ENCODE data around the gene CNN1. TPM values are rescaled to one million over a fixed set of nuclear protein-coding genes. Genes with fewer than 3 reads are reported as not detected.

The CNN1 gene
- total and polyA plus RNA-seq, 2 of the 8 experiments (the other 6 are each of a cell fraction or from before 2014, with no cell fraction given) = 29.8 to 50.8 TPM

- H3K23ac ChIP-seq (ENCODE audit: insufficient read length) = no peak overlapping the region
- H3K9me3 ChIP-seq (ENCODE audit: insufficient read depth in 2 of 2, low read depth in 1 of 2, low read length in 1 of 2) = no peaks in the 10 kb centered on the region
- H3K79me1 ChIP-seq (ENCODE audit: low read depth, low read length) = no peaks in the 10 kb centered on the region
- H3K4ac ChIP-seq (replicated peaks; ENCODE audit: insufficient read length, low read depth, low read length) = no peak overlapping the region
- WGBS, 2 experiments (ENCODE audit: extremely low coverage in 1 of 2, insufficient coverage in 1 of 2, insufficient read length in 1 of 2, insufficient replicate concordance in 2 of 2, low coverage in 1 of 2, low lambda C conversion rate in 2 of 2, missing lambda C conversion rate in 1 of 2) = 87% methylated on average over 13 of the region's 14 CpGs; no CpG with 5 or more reads in 1 of the 2 experiments
- H3K9ac ChIP-seq (replicated peaks in 1 of 4; ENCODE audit: extremely low read depth in 1 of 4, low read depth in 3 of 4, low read length in 3 of 4) = no peak overlapping the region
- no peak overlapping the region for H2BK15ac ChIP-seq (ENCODE audit: low read length)
- ChIA-PET CTCF (ENCODE audit: partially characterized antibody) (interaction anchor here (1.4 to 4.3 kb wide), 3 partner anchors 10 to 15 kb away, joined by 3 to 19 read pairs (median 4); partner anchors contain the start of gene CNN1), POLR2A (ENCODE audit: partially characterized antibody) (interaction anchor here (1.1 to 1.3 kb wide), 2 partner anchors 9 to 19 kb away, joined by 3 read pairs; partner anchors contain the start of gene ECSIT)
- no peak overlapping the region for H3K18ac ChIP-seq (ENCODE audit: extremely low read depth, low read length)
- H4K91ac ChIP-seq (replicated peaks; ENCODE audit: insufficient read length, low read length) = no peak overlapping the region
- DNase-seq (ENCODE audit: low read depth in 1 of 2, low spot score in 2 of 2) = no peak
- H3K36me3 ChIP-seq (ENCODE audit: control insufficient read depth in 2 of 4, insufficient read depth in 4 of 4, low read length in 3 of 4) = peaks cover 0 to 10% (median 5%) of the 10 kb centered on the region in 4 experiments; a peak in 5 of 8 replicates
- H3K4me3 ChIP-seq (ENCODE audit: extremely low read depth in 1 of 4, insufficient read depth in 2 of 4, low read depth in 3 of 4, low read length in 4 of 4) = no peak overlapping the region
- no peak overlapping the region for H4K5ac ChIP-seq (ENCODE audit: insufficient read length, low read depth, low read length)
- peaks cover 2 to 8% of the 10 kb centered on the region in 2 experiments for H4K20me1 ChIP-seq (replicated peaks in 1 of 2; ENCODE audit: control insufficient read depth in 1 of 2, insufficient read depth in 2 of 2, low read length in 2 of 2)
- no peak for FAIRE-seq
- H2AFZ ChIP-seq (ENCODE audit: low read length) = no peak overlapping the region
- no peaks in the 10 kb centered on the region for H3K79me2 ChIP-seq (ENCODE audit: control insufficient read depth in 1 of 2, insufficient read depth in 2 of 2, low read length in 2 of 2)
- H2AK5ac ChIP-seq (ENCODE audit: low read depth, low read length) = no peak overlapping the region
- no peak overlapping the region for H4K8ac ChIP-seq (ENCODE audit: extremely low read depth, insufficient read depth, low read length)
- H3K14ac ChIP-seq (ENCODE audit: insufficient read length) = no peak overlapping the region
- no peak overlapping the region for H3K4me2 ChIP-seq (ENCODE audit: insufficient read depth in 1 of 2, low read depth in 2 of 2, low read length in 2 of 2)
- no peak overlapping the region for H2BK12ac ChIP-seq (ENCODE audit: low read depth, low read length)
- no peak overlapping the region for H2BK120ac ChIP-seq (replicated peaks; ENCODE audit: low read depth, low read length)
- H3K27me3 ChIP-seq (replicated peaks in 1 of 4; ENCODE audit: control insufficient read depth in 3 of 4, extremely low read depth in 1 of 4, insufficient read depth in 3 of 4, low read length in 3 of 4) = no peaks in the 10 kb centered on the region
- H2BK5ac ChIP-seq (ENCODE audit: low read depth, low read length) = no peak overlapping the region
- H3K56ac ChIP-seq (replicated peaks; ENCODE audit: insufficient read length, low read depth, low read length) = no peak overlapping the region
- no peaks in the 10 kb centered on the region for H3K23me2 ChIP-seq (ENCODE audit: low read depth, low read length)
- H3K4me1 ChIP-seq (replicated peaks in 1 of 4; ENCODE audit: control insufficient read depth in 3 of 4, insufficient read depth in 4 of 4, low read length in 3 of 4) = peaks cover 0 to 4% (median 0%) of the 10 kb centered on the region in 4 experiments; a peak in 1 of 7 replicates
- no peak overlapping the region for H3K27ac ChIP-seq (ENCODE audit: low read depth, low read length)
- H2BK20ac ChIP-seq (ENCODE audit: low read length) = no peak overlapping the region
- TF ChIP-seq JUND (IDR thresholded peaks at IDR 0.05; ENCODE audit: low read length) (no peak), RXRA (IDR thresholded peaks at IDR 0.05; ENCODE audit: insufficient read depth, low read depth, low read length) (no peak)
These were observed 9.5 kb downstream of the CNN1 start for GRCh38 chr19:11547929-11548700.
